HFFc6 (cell line): Measurements from ENCODE around the gene ARHGAP4. TPM values are rescaled to one million over a fixed set of nuclear protein-coding genes. Genes with fewer than 3 reads are reported as not detected.

Experiments used
- DNase-seq: peaks from one replicate; pipeline ENCODE4 v3.0.0-alpha.2; 2018
- H3K27ac Mint-ChIP-seq: 2 replicates; pipeline ENCODE4 v1.8.0; 2020; ENCODE audit warnings: mild to moderate bottlenecking, mixed read lengths
- H3K27me3 Mint-ChIP-seq: 2 replicates; pipeline ENCODE4 v1.8.0; 2021; ENCODE audit warnings: mild to moderate bottlenecking, moderate library complexity, mixed read lengths; ENCODE audit not compliant: insufficient read depth
- H3K36me3 Mint-ChIP-seq: 2 replicates; pipeline ENCODE4 v1.8.0; 2021; ENCODE audit warnings: low read depth, mixed read lengths
- H3K4me1 Mint-ChIP-seq: 2 replicates; pipeline ENCODE4 v1.8.0; 2020; ENCODE audit warnings: low read depth, mixed read lengths
- H3K4me3 Mint-ChIP-seq: 2 replicates; pipeline ENCODE4 v1.8.0; 2020; ENCODE audit warnings: mild to moderate bottlenecking, moderate library complexity, mixed read lengths
- H3K9me3 Mint-ChIP-seq: 2 replicates; pipeline ENCODE4 v1.8.0; 2020; ENCODE audit warnings: mild to moderate bottlenecking, mixed read lengths
- CTCF ChIP-seq: fragments of 200-600 bp; sonication (generic); IDR thresholded peaks from 2 replicates; pipeline ENCODE4 v1.5.0; 2021; ENCODE audit warnings: antibody characterized with exemption, mild to moderate bottlenecking
- total RNA-seq, 6 experiments: library from RNA; stranded (reverse); fragmentation: NEBNext Ultra II Directional; extraction: Animal tissue kit (Norgen Biotek cat#: 25700); gene quantifications; 2 replicates in 1 of 6; 3 replicates in 5 of 6; pipeline ENCODE4 v1.2.3, GENCODE V29; 2021

The ARHGAP4 gene
- total RNA-seq, 6 experiments from 2014 or later: 0.18 to 0.63 (median 0.48) TPM

GRCh38 chrX:153955228-153955732, 29.2 kb upstream of the ARHGAP4 start:
- H3K4me3 Mint-ChIP-seq: no peak overlapping the region
- no peak for TF ChIP-seq CTCF

GRCh38 chrX:153954558-153955227, 28.6 kb upstream of the ARHGAP4 start:
- H3K4me3 Mint-ChIP-seq: no peak overlapping the region
- H3K27ac Mint-ChIP-seq: no peak overlapping the region

More at GRCh38 chrX:153955228-153955732, 29.2 kb upstream of the ARHGAP4 start:
- Mint-ChIP-seq H3K9me3 (no peaks in the 10 kb centered on the region), H3K36me3 (no peaks in the 10 kb centered on the region; the same call in 1 of the 2 replicates), H3K4me1 (no peaks in the 10 kb centered on the region), H3K27ac (no peak overlapping the region), H3K27me3 (peaks cover 8% of the 10 kb centered on the region)
- DNase-seq: no peak

GRCh38 chrX:153953892-153954557, 28.0 kb upstream of the ARHGAP4 start:
- no peak for TF ChIP-seq CTCF
- DNase-seq: no peak
- Mint-ChIP-seq H3K9me3 (no peaks in the 10 kb centered on the region), H3K4me1 (no peaks in the 10 kb centered on the region), H3K27ac (no peak overlapping the region), H3K36me3 (no peaks in the 10 kb centered on the region; the same call in 1 of the 2 replicates), H3K4me3 (no peak overlapping the region), H3K27me3 (peaks cover 8% of the 10 kb centered on the region)

More at GRCh38 chrX:153954558-153955227, 28.6 kb upstream of the ARHGAP4 start:
- Mint-ChIP-seq H3K27me3 (peaks cover 8% of the 10 kb centered on the region), H3K36me3 (no peaks in the 10 kb centered on the region; the same call in 1 of the 2 replicates), H3K4me1 (no peaks in the 10 kb centered on the region), H3K9me3 (no peaks in the 10 kb centered on the region)
- DNase-seq: no peak
- no peak for TF ChIP-seq CTCF

GRCh38 chrX:153953342-153953830, 27.3 kb upstream of the ARHGAP4 start:
- Mint-ChIP-seq H3K9me3 (no peaks in the 10 kb centered on the region), H3K27ac (peak overlapping the region; percentile 40; the same call in 1 of the 2 replicates), H3K4me3 (no peak overlapping the region), H3K36me3 (no peaks in the 10 kb centered on the region; the same call in 1 of the 2 replicates), H3K27me3 (peaks cover 8% of the 10 kb centered on the region), H3K4me1 (no peaks in the 10 kb centered on the region)
- TF ChIP-seq CTCF: peak; percentile 92
- DNase-seq: peak; percentile 17

- Mint-ChIP-seq H3K9me3 (no peaks in the 10 kb centered on the region), H3K27ac (no peak overlapping the region), H3K36me3 (peaks cover 2% of the 10 kb centered on the region), H3K27me3 (peaks cover 6% of the 10 kb centered on the region), H3K4me3 (no peak overlapping the region), H3K4me1 (0 out of 2 replicates have a peak, but pooled peaks cover 2% of the 10 kb centered on the region)
- DNase-seq: no peak
- no peak for TF ChIP-seq CTCF
Observed at GRCh38 chrX:153952373-153953026, 26.4 kb upstream of the ARHGAP4 start.
